HG03342 (cell line): ENCODE data around the gene CGB3.
"Not testable (repeated sequence)": the region's sequence is repeated elsewhere in the genome, so short reads cannot be mapped to it uniquely, and the experiment has no call there.

Experiments used
- ATAC-seq: cut with Tn5 transposase; IDR thresholded peaks from one replicate; pipeline ENCODE4 v1.9.1; 2021; ENCODE audit warnings: mild to moderate bottlenecking, moderate library complexity; ENCODE audit not compliant: unreplicated experiment

CGB3 gene

DNA sequence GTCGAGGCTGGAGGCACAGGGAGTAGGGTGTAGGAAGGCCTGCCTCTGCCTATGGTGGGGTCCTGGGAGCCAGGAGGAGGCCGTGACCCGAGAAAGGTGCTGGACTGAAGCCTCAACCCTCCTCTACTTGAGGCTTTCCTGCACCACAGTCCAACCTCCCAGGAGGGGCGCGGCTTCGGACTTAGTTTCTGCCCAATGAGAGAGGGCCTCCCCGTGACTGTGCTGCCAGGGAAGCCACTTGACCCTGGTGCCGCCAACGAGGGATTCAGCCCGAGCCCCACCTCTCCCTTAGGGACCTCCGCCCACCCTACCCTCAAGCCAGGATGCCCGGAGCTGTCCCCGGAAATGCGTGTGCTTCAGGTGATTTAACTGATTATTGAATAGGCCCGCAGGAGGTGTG lies at the start of gene CGB3:
Gene CGB3, minus strand, starts transcription at position 101 of the 400 bp plus-strand sequence. CDS start 362 bp downstream, outside the sequence.
- not testable (repeated sequence) for ATAC-seq

DNA sequence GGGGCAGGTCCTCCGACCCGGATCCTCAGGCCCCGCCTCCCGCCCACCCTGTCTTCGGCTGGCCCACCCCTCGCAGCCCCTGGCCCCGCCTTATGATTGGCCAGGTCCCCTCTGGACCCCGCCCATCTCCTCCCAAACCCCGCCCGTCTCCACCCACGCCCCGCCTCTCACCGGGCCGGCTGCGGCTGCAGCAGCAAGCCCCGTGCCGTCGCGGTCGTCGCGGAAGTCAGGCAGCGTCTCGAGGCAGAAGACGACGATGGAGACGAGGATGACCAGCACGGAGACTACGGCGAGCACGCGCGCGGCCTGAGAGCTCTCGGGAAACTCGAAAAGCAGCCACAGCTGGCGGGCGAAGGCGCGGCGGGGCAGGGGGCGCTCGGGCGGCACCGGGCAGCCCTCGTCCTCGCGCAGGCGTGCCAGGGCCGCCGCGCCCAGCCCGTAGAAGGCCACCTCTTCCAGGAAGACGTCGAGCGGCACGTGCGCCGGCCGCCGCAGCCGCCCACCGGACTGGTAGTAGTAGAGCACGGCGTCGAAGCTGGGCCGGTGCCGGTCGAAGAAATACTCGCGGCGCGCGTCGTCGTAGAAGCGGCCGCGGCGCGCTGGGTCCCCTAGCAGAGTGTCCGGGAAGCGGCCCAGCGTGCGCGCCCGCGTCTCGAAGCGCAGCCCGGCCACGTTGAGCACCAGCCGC lies 47.9 kb upstream of the CGB3 start:
- no peak for ATAC-seq

DNA sequence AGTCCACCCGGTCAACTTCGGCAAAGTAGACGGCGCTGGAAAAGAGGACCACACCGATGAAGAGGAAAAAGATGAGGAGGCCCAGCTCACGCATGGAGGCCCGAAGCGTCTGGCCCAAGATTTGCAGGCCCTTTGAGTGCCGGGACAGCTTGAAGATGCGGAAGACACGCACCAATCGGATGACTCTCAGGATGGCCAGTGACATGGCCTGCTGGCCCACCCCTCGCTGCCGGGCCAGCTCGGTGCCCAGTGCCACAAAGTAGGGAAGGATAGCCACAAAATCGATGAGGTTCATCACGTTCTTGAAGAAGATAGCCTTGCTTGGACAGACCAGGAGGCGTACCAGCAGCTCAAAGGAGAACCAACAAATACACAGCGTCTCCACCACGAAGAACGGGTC lies 46.3 kb upstream of the CGB3 start:
- ATAC-seq = no peak

DNA sequence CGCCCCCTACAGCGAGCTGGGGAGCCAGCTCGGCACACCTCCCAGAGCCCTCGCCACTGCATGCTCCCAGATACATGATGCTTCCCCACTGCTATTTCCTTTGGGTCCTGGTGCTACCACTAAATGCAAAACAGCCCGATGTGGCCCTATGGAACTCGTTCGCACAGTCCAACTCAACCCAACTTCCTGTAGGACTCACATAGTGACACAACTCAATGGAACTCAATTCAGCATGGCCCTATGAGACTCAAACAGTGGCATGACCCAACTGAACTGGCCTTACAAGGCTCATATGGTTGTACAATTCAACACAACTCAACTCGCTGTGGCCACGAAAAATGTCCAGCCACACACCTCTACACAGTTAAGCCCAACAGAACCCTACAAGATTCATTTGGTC lies 44.9 kb upstream of the CGB3 start:
- ATAC-seq = no peak

DNA sequence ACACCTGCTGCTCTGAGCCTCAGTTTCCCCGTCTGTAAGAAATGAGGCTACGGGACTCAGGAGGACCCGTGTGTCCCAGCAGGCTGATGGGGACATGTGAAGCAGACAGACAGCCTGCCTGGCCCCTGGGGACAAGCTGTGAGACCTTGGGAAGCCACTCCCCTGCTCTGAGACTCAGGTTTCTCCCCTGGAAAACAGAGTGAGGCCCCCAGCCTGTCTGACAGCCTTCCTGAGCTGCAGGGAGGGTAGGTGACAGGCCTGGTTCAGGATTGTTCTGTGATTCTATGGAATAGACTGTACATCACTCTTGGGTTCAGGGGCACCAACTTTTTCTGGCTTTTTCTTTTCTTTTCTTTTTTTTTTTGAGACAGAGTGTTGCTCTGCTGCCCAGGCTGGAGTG lies 43.4 kb upstream of the CGB3 start:
- no peak for ATAC-seq

DNA sequence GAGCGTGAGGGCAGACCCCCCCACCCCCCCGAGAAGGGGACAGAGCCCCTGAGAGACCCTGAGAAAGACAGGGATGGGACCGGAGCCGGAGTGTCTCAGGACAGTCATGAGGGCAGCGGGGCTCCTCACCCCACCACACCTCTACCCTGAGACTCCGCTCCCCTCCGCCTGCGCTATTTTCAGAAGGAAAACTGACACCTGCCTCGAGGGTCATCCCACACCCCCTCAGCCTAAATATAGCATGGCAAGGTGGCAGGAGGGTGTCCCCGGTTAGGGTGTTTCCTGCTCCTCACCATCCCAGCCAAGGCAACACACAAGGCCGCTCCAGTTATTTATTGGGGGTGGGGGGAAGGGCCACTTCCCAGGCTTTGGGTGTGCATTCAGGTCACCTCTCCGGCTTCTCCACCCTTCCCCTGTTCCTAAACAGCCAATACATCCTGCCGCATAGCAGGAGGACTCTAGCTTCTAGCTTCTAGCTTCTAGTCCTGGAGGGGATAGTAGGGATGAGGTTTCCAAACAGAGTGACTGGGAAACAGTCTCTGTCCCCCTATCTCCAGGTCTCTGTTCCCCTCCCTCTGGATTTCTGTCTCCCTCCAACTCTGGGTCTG lies 41.9 kb upstream of the CGB3 start:
- ATAC-seq = no peak

DNA sequence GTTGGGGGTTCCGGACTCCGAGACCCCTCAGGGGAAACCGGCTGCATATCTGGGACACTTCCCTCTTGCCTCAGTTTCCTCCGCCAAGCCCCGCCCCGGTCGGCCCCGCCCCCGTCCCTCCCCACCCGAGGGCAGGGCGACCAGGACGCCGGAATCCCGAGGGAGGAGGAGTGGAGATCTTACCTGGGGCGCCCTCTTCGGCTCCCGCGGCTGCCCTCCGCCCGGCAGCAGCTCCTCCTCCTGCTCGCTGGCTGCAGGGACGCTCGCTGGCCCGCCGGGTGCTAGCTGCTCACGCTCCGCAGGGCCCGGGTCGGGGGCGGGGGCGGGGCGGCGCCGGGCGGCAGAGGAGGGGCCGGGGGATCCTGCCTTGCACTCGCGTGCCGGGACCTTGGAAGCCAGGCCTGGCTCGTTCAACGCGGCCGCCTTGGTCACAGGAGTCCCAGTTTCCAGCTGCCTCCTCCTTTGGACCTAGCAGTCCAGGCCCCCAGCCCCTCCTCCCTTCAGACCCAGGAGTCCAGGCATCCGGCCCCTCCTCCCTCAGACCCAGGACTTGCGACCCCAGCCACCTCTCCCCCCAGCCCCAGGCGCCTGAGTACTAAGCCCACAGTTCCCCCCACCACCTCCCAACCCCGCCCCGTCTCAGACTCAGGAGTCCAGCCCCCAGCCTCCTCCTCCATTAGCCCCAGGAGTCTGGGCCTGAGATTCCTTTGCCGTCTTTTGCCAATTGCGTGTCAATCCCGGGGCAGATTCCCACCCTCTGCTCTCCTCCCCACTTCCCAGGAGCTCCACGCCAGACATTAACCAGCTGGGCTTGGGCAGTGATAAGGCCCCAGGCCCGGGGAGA lies 40.9 kb upstream of the CGB3 start, which contains the start of gene NTF4:
Gene NTF4, minus strand, starts transcription at position 51 of the 844 bp plus-strand sequence. CDS start 2,821 bp downstream, outside the sequence.
- ATAC-seq = no peak

DNA sequence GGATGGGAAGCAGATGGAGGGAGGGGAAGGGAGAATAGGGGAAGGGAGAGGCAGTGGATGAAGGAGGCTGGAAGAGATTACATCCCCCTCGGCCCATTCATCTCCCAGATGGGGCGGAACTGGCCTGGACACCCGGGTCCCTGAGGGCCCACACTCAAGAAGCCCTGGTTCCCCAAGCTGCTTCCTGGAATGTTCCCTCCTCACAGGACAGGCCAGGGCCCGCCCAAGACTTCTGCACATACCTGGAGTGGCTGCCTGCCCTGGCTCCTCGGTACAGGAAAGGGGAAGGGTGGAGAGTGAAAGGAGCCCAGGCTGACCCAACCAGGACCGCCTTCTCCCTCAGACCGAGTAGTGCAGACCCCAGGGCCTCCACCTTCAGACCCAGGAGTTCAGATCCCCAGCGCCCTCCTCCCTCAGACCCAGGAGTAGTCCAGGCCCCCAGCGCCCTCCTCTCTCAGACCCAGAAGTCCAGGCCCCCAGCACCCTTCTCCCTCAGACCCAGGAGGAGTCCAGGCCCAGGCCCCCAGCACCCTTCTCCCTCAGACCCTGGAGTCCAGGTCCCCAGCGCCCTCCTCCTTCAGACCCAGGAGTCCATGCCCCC lies 40.0 kb upstream of the CGB3 start:
- ATAC-seq = no peak

DNA sequence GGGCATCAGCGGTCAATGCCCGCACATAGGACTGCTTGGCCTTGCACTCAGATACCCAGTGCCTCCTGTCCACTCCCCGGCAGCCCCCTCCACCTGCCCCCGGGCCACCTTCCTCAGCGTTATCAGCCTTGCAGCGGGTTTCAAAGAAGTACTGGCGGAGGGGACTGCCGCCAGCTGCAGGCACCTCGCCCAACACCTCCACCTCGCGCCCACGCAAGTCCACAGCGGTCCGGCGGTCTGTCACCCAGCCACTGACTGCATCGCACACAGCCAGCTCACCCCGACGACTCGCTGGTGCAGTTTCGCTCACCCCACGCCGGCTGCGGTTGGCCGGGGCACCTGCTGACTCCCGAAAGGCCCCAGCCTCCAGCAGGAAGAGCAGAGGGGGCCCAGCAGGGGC lies 37.3 kb upstream of the CGB3 start:
- no peak for ATAC-seq

DNA sequence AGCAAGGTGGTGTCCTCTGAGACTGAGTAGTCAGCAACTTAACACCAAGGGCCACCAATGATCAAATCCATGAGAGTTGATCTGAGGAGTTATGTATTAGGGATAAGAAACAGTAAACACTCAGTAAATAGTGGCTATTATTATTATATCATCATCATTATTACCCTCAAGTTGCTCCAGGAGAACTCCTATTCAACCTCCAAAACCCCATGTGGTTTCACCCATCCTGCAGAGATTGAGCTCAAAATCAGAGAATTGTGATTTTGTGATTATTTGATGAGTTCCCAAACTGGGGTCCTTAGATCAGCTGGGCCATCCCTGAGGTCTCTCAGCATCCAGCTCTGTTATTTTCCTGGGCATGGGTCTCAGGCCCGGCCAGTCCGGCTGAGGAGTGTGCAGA lies 36.9 kb upstream of the CGB3 start:
- ATAC-seq = no peak

DNA sequence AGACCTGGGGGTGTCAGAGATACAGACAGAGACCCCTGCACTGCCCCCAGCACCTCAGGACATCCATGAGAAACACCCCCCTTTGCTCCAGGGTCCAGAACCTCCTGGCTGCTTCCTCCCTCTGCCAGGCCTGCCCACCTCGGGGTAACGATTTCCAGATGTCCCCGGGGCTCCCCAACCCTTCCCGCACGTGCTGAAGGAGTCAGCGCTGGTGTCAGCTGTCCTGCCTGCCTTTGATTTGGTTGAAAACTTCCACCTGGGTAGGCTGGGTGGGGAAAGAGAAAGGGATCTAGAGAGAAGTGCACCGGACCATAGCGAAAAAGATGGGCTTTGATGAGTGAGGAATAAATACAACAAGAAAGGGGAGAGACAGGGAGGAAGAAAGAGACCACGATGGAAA lies 34.9 kb upstream of the CGB3 start:
- ATAC-seq = no peak

DNA sequence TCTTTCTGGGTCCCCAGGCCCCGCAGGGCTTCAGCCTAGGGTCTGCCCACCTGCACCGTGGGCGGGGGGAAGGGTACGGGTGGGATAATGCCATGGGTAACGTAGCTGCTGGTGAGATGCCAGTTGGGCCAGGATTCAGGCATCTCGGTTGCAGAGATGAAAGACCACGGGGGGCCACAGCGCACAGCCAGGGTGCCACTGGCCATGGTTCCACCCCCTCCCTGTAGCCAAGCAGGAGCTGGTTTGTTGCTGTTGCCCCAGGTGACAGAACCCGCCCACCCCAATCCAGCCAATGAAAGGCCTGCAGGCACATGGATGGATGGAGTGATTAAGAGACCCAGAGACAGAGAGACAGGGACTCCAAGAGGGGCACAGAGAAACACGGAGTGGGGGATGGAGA lies 34.4 kb upstream of the CGB3 start:
- no peak for ATAC-seq

DNA sequence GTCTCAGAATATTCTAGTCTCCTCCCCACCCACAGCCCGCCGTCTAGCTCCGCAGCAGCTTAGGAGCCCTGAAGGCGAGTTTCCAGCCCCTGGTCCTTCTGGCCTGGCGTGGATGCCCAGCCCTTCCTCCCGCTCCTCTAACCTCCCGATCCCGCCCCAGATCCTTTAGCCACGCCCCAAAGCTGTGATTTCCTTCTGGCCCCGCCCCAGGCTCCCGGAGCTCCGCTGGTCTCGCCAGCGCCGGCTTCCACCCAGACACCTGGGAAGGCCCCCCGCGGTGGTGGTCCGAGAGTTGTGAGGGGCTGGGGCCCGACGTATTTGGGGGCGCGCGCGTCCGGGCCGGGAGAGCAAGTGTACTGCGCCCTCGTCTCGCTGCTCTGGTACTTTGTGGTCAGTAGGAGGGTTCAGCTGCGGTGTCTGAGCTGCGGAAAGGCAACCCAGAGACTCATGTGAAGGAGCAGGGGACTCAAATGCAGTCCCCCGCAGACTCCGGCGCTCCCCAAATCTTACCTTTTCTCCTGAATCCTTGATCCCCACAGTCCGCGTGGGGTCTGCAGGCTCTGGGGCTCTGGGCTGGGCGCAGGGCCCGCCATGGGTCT lies 33.6 kb upstream of the CGB3 start, which contains the start of gene CGB7:
Gene CGB7, minus strand, starts transcription at position 114 of the 599 bp plus-strand sequence. CDS start 2,374 bp downstream, outside the sequence.
- no peak for ATAC-seq

DNA sequence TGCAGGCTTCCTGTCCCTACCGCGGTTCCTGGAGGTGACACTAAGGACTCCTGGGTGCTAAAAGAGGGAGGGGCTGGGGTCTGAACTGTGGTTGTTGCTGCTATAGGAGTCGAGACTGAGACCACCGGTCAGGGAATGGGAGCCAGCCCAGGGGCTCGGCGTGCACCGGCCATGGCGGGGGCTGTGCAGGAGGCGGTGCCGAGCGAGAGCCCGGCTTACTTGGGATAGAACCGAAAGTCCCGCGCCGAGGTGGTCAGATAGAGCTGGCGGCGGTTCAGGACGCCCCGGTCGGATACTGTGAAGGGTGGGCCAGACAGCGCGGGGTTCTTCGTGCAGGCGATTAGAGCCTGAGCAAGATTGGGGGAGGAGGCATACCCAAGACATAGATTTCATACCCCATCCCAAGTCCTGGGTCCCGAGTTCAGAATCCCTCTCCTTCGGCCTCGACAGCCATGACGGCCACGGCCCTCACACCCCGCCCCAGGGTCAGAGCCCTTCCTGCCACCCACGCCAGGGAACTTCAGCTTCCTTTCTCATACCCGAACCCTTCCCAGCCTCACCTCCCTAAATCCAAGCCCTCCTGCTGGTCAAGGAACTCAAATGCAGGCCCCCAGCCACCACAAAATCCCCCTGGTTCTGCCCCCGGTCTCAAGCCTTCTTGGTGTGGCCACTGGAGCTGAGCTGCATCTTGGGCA lies 32.9 kb upstream of the CGB3 start:
- ATAC-seq = not testable (repeated sequence)

DNA sequence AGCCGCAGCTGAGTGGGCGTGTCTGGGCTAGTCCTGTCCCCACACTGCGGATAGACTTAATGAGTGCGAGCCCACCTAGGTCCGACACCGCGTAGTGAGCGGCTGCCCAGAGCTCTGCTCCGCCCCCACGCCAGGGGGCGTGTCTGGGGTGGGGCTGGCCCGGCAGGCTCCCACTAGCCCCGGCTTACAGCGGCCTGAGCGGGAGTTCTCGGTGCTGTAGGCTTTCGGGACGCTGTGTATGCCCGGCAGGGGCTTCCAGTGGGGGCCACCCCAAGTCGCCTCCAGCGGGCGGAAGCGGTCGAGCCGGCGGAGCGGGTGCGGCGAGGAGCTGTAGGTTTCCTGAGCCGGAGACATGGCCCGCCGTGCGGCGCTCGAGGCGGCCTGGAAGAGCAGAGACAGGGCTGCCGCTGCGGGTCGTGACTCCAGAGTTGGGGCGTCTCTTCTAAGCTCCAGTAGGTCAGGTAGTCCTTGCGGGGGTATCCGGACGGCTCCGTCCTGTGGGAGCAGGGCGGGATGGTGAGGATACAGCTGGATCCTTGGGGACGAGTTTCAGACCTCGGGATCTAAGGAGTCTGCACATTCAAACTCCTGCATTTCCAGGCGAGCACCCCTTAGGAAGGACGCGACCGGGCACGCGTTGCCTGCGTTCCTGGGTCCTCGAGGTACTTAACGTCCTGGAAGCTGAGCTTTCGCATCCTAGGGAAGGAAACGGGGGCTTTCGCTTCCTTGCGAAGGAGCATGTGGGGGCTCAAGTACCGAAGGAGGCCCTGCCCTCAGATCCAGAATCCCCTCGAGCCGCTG lies 32.2 kb upstream of the CGB3 start:
- ATAC-seq = no peak

DNA sequence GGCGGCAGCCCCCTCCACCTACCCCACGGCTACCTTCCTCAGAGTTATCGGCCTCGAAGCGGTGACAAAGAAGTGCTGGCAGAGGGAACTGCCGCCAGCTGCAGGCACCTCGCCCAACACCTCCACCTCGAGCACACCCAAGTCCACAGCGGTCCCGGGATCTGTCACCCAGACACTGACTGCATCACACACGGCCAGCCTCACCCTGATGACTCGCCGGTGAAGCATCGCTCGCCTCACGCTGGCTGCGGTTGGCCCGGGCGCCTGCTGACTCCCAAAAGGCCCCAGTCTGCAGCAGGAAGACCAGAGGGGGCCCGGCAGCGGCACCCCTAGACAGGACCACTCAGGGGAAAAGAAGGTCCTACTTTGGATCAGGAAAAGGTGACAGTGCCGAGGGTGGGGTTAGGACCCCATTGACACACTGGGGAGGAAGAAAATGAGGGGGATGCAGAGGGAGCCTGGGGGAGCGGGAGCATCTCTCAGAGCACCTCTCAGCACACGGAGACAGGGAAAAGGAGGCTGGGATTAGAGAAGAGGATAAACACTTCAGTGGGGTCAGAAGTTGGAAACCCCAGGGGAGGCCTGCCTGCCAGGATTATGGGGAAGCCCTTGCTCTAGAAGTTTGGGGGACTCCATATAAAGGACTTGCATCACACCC lies 26.4 kb upstream of the CGB3 start:
- ATAC-seq = not testable (repeated sequence)

DNA sequence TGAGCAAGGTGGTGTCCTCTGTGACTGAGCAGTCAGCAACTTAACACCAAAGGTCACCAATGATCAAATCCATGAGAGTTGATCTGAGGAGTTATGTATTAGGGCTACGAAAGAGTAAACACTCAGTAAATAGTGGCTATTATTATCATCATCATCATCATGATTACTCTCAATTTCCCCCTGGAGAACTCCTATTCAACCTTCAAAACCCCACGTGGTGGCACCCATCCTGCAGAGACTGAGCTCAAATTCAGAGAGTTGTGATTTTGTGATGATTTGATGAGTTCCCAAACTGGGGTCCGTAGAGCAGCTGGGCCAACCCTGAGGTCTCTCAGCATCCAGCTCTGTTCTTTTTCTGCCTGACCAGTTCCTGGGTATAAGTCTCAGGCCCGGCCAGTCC lies 25.7 kb upstream of the CGB3 start:
- ATAC-seq = not testable (repeated sequence)

DNA sequence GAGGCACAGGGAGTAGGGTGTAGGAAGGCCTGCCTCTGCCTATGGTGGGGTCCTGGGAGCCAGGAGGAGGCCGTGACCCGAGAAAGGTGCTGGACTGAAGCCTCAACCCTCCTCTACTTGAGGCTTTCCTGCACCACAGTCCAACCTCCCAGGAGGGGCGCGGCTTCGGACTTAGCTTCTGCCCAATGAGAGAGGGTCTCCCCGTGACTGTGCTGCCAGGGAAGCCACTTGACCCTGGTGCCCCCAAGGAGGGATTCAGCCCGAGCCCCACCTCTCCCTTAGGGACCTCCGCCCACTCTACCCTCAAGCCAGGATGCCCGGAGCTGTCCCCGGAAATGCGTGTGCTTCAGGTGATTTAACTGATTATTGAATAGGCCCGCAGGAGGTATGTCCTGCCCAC lies 24.9 kb upstream of the CGB3 start, which contains the start of gene CGB8:
Gene CGB8, minus strand, starts transcription at position 101 of the 400 bp plus-strand sequence. CDS start 372 bp downstream, outside the sequence.
- ATAC-seq = not testable (repeated sequence)

DNA sequence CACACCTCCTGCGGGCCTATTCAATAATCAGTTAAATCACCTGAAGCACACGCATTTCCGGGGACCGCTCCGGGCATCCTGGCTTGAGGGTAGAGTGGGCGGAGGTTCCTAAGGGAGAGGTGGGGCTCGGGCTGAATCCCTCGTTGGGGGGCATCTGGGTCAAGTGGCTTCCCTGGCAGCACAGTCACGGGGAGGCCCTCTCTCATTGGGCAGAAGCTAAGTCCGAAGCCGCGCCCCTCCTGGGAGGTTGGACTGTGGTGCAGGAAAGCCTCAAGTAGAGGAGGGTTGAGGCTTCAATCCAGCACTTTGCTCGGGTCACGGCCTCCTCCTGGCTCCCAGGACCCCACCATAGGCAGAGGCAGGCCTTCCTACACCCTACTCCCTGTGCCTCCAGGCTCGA lies 19.4 kb upstream of the CGB3 start, which contains the start of gene CGB5:
Gene CGB5, plus strand, starts transcription at position 301 of the 400 bp plus-strand sequence. CDS start 362 bp downstream, outside the sequence.
- not testable (repeated sequence) for ATAC-seq
